ENCODE measurements around the gene EEA1. TPM values are rescaled to one million over a fixed set of nuclear protein-coding genes. Genes with fewer than 3 reads are reported as not detected.

Gene EEA1
- total RNA-seq, 4 donors from 2014 or later, result 13.2 to 78.4 (median 25.3) TPM

DNA sequence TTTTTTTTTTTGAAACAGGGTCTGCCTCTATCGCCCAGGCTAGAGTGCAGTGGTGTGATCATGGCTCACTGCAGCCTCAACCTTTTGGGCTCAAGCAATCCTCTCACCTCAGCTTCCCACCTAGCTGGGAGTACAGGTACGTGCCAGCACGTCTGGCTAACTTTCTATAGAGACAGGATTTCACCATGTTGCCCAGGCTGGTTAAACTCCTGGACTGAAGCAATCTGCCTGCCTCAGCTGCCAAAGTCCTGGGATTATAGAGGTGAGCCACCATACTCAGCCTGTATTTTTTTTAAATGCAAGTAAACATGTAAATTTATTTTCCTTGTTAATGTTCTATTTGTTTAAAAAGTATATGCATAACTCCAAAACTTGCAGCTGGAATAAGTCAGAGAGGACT, 80.4 kb downstream of the EEA1 start:
- no peaks in the 10 kb centered on the region for H3K9me3 ChIP-seq
- H3K36me3 ChIP-seq, result peaks cover 0 to 10% (median 0%) of the 10 kb centered on the region in 3 donors
- H3K27ac ChIP-seq, result no peak overlapping the region
- no peak for TF ChIP-seq POLR2A (IDR thresholded peaks at IDR 0.05)
- TF ChIP-seq, protein P1, sequence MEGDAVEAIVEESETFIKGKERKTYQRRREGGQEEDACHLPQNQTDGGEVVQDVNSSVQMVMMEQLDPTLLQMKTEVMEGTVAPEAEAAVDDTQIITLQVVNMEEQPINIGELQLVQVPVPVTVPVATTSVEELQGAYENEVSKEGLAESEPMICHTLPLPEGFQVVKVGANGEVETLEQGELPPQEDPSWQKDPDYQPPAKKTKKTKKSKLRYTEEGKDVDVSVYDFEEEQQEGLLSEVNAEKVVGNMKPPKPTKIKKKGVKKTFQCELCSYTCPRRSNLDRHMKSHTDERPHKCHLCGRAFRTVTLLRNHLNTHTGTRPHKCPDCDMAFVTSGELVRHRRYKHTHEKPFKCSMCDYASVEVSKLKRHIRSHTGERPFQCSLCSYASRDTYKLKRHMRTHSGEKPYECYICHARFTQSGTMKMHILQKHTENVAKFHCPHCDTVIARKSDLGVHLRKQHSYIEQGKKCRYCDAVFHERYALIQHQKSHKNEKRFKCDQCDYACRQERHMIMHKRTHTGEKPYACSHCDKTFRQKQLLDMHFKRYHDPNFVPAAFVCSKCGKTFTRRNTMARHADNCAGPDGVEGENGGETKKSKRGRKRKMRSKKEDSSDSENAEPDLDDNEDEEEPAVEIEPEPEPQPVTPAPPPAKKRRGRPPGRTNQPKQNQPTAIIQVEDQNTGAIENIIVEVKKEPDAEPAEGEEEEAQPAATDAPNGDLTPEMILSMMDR (IDR thresholded peaks at IDR 0.05), result no peak
- H3K27me3 ChIP-seq, result no peaks in the 10 kb centered on the region
- no peaks in the 10 kb centered on the region for H3K4me1 ChIP-seq
- DNase-seq, result no peak
- H3K4me3 ChIP-seq, result no peak overlapping the region

DNA sequence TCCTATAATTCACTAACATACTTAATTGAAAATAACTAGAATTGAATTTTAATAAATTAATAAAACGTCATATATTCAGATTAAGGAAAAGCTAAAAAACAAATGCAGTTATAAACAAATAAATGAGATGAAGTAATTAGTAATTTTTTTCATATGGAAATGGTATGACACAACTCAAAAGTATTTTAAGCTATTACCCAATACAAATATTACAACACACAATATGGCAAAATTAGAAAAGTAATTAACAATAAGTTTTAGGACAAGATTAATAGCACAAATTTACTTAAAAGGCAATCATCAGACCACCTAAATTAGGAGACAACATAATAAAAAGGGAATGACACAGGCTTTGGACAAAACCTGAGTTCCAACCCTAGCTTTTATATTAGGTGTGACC, 81.7 kb downstream of the EEA1 start:
- DNase-seq, result no peak
- Histone ChIP-seq H3K27me3 (no peaks in the 10 kb centered on the region), H3K9me3 (no peaks in the 10 kb centered on the region), H3K36me3 (peaks cover 0 to 8% (median 0%) of the 10 kb centered on the region in 3 donors), H3K4me1 (no peaks in the 10 kb centered on the region), H3K4me3 (no peak overlapping the region), H3K27ac (no peak overlapping the region)
- no peak for TF ChIP-seq POLR2A (IDR thresholded peaks at IDR 0.05)
- TF ChIP-seq, protein P1 (IDR thresholded peaks at IDR 0.05), result no peak

DNA sequence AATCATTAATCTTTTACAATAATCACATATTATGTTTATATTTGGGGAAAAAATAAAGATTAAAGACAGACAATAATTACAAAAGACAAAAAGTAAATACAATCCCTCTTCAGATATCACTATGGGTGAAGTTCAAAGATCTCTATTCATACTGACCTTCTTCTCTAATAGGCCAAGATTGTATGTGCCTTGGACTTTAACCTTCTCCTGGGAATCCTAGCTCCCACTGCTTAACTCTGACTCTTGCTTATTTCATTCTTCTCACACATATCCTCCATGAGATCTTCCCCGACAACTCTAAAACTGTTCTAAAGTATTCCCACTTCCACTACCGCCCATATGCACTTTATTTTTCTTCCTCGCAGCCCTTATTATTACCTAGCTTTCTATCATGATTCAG, 83.8 kb downstream of the EEA1 start:
- H3K9me3 ChIP-seq, result no peaks in the 10 kb centered on the region
- no peak for DNase-seq
- no peak for TF ChIP-seq POLR2A (IDR thresholded peaks at IDR 0.05)
- TF ChIP-seq, protein P1 (IDR thresholded peaks at IDR 0.05), result no peak
- H3K4me3 ChIP-seq, result no peak overlapping the region
- H3K27me3 ChIP-seq, result no peaks in the 10 kb centered on the region
- peaks cover 0 to 22% (median 0%) of the 10 kb centered on the region in 3 donors for H3K36me3 ChIP-seq
- no peaks in the 10 kb centered on the region for H3K4me1 ChIP-seq
- H3K27ac ChIP-seq, result peak overlapping the region in 1 of 4 donors; percentile 18

DNA sequence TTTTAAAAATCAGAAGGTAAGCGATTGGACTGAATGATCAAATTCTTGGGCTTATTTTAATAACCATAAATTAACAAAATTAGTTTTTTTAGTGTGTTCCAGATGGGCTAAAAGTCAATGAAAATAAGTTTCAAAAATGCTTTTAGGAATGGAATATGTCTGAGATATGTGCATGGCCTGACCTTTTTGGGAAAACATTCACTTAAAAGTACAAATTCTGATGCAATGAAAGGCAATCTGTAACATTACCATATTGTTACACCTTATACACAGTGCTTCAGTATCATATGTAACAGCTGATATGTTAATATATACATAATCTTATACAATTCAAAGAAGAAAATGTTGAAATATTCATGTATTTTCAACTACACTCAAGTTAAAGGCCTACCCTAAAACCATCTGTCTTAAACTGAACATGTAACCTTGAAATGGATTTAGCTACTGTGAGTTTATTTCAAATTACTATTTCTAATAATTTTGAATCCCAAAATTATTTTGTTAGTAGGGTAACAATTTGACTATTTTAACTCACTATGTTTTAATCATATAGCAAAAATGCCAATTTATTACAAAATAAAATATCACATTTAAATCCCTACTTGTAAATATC, 84.8 kb downstream of the EEA1 start:
- no peaks in the 10 kb centered on the region for H3K4me1 ChIP-seq
- DNase-seq, result no peak
- no peaks in the 10 kb centered on the region for H3K9me3 ChIP-seq
- no peaks in the 10 kb centered on the region for H3K27me3 ChIP-seq
- H3K4me3 ChIP-seq, result no peak overlapping the region
- no peak overlapping the region for H3K27ac ChIP-seq
- H3K36me3 ChIP-seq, result peaks cover 0 to 22% (median 0%) of the 10 kb centered on the region in 3 donors
- TF ChIP-seq, protein P1 (IDR thresholded peaks at IDR 0.05), result no peak

DNA sequence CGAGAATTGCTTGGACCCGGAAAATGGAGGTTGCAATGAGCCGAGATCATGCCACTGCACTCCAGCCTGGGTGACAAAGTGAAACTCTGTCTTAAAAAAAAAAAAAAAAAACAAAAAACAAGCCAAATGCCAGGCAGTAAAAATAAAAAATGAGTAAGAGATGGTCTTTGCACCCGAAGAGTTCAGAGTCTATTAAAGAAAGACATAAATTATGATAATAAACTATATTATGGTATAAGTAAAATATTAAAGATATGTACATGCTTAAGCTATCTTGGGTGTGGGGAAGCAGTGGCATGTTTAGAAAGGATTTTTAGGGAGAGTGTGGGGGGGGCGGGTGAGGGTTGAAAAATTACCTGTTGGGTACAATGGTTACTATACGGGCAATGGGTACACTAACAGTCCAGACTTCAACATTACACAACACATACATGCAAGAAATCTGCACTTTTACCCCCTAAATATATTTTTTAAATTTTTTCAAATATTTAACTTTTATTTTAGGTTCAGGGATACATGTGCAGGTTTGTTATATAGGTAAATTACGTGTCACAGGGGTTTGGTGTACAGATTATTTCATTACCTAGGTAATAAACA, 99.3 kb downstream of the EEA1 start:
- Histone ChIP-seq H3K4me3 (no peak overlapping the region), H3K36me3 (peaks cover 0 to 12% (median 0%) of the 10 kb centered on the region in 3 donors)

More for the DNA sequence above, 99.3 kb downstream of the EEA1 start:
- no peaks in the 10 kb centered on the region for H3K27me3 ChIP-seq
- no peaks in the 10 kb centered on the region for H3K9me3 ChIP-seq
- peak overlapping the region in 3 of 4 donors; percentile 28 to 67 (median 61) for H3K27ac ChIP-seq
- H3K4me1 ChIP-seq, result peaks cover 0 to 3% (median 0%) of the 10 kb centered on the region in 4 donors
- peak in 1 of 3 donors; percentile 44 for DNase-seq
- TF ChIP-seq, protein P1 (IDR thresholded peaks at IDR 0.05), result no peak
- TF ChIP-seq POLR2A (IDR thresholded peaks at IDR 0.05), result no peak

Measured in Peyer's patch (tissue), 4 donors.